Smooth muscle cell (in vitro differentiated cells): ENCODE data around the gene FAM78B. TPM values are rescaled to one million over a fixed set of nuclear protein-coding genes. Genes with fewer than 3 reads are reported as not detected.

ENCODE experiments used
- DNase-seq: peaks from one replicate; lab custom pipeline; 2025; ENCODE audit not compliant: unreplicated experiment; lab: John Stamatoyannopoulos, UW
- H2AFZ ChIP-seq: fragments of 200-600 bp; sonication (generic); 2 replicates; pipeline ENCODE4 v1.6.0; 2016; ENCODE audit warnings: antibody characterized with exemption, low read depth, mild to moderate bottlenecking
- H3F3A ChIP-seq: fragments of 200-600 bp; sonication (generic); 2 replicates; pipeline ENCODE4 v1.6.0; 2017; ENCODE audit warnings: antibody characterized with exemption, low read depth
- H3K27ac ChIP-seq: fragments of 200-600 bp; sonication (generic); 2 replicates; pipeline ENCODE4 v1.5.1; 2016; ENCODE audit warnings: low read depth, mild to moderate bottlenecking
- H3K27me3 ChIP-seq: fragments of 200-600 bp; sonication (generic); 2 replicates; pipeline ENCODE4 v1.6.1; 2016; ENCODE audit warnings: low read depth, mild to moderate bottlenecking
- H3K36me3 ChIP-seq: fragments of 200-600 bp; sonication (generic); 2 replicates; pipeline ENCODE4 v1.5.1; 2016; ENCODE audit warnings: low read depth
- H3K4me1 ChIP-seq: fragments of 200-600 bp; sonication (generic); 2 replicates; pipeline ENCODE4 v1.5.1; 2016; ENCODE audit warnings: low read depth
- H3K4me2 ChIP-seq: fragments of 200-600 bp; sonication (generic); 2 replicates; pipeline ENCODE4 v1.6.0; 2016; ENCODE audit warnings: mild to moderate bottlenecking
- H3K4me3 ChIP-seq: fragments of 200-600 bp; sonication (generic); 2 replicates; pipeline ENCODE4 v1.5.1; 2016; ENCODE audit warnings: mild to moderate bottlenecking
- H3K79me2 ChIP-seq: fragments of 200-600 bp; sonication (generic); 2 replicates; pipeline ENCODE4 v1.6.0; 2016; ENCODE audit warnings: low read depth, mild to moderate bottlenecking
- H3K9ac ChIP-seq: fragments of 200-600 bp; sonication (generic); 2 replicates; pipeline ENCODE4 v1.6.0; 2016; ENCODE audit warnings: low read depth
- H3K9me3 ChIP-seq: fragments of 200-600 bp; sonication (generic); replicated peaks from 2 replicates; pipeline ENCODE4 v1.5.1; 2016; ENCODE audit warnings: low read depth
- H4K20me1 ChIP-seq: fragments of 200-600 bp; sonication (generic); 2 replicates; pipeline ENCODE4 v1.6.0; 2016; ENCODE audit warnings: low read depth
- CTCF ChIP-seq: fragments of 200-600 bp; sonication (generic); IDR thresholded peaks from 2 replicates; pipeline ENCODE4 v1.5.1; 2017; ENCODE audit warnings: borderline replicate concordance, mild to moderate bottlenecking, antibody characterized with exemption; ENCODE audit not compliant: insufficient read depth, poor library complexity, severe bottlenecking
- WGBS: methylation state at CpG from one replicate; pipeline ENCODE4 v1.1.7; 2016; ENCODE audit warnings: low lambda C conversion rate; 5-methylcytosine and 5-hydroxymethylcytosine counted together
- polyA plus RNA-seq: library from polyadenylated mRNA; unstranded; fragments of >200 nt; fragmentation: Nextera tagmentation; extraction: Ambion mirVana; gene quantifications from 2 replicates; pipeline ENCODE4 v1.2.1, GENCODE V29; 2016
- total RNA-seq: library from RNA; depleted of rRNA; stranded (reverse); fragments of >200 nt; gene quantifications from 2 replicates; pipeline ENCODE4 v1.2.3, GENCODE V29; 2014

FAM78B gene
- total and polyA plus RNA-seq, 2 experiments from 2014 or later = 0.27 TPM; not detected in 1

GRCh38 chr1:166121010-166121409 lies 45.8 kb downstream of the FAM78B start:
- WGBS = 90% methylated on average over 4 of the region's 4 CpGs
- Histone ChIP-seq H3K4me2 (no peak overlapping the region), H3K27me3 (no peaks in the 10 kb centered on the region), H3K79me2 (no peaks in the 10 kb centered on the region), H3F3A (no peaks in the 10 kb centered on the region), H3K9me3 (no peaks in the 10 kb centered on the region), H3K27ac (no peak overlapping the region), H3K4me1 (no peaks in the 10 kb centered on the region), H3K36me3 (no peaks in the 10 kb centered on the region), H3K4me3 (no peak overlapping the region), H2AFZ (no peak overlapping the region), H3K9ac (no peak overlapping the region), H4K20me1 (no peaks in the 10 kb centered on the region)
- DNase-seq = no peak
- TF ChIP-seq CTCF = no peak

GRCh38 chr1:166120281-166120680 lies 46.5 kb downstream of the FAM78B start:
- no peak overlapping the region for H3K4me2 ChIP-seq
- no peaks in the 10 kb centered on the region for H3F3A ChIP-seq
- H3K79me2 ChIP-seq = no peaks in the 10 kb centered on the region
- WGBS = 91% methylated on average over 8 of the region's 8 CpGs
- no peak for DNase-seq
- no peaks in the 10 kb centered on the region for H3K27me3 ChIP-seq
- no peak for TF ChIP-seq CTCF
- H3K9ac ChIP-seq = no peak overlapping the region
- no peak overlapping the region for H2AFZ ChIP-seq
- H3K4me1 ChIP-seq = no peaks in the 10 kb centered on the region
- H3K4me3 ChIP-seq = no peak overlapping the region
- no peaks in the 10 kb centered on the region for H3K9me3 ChIP-seq
- no peaks in the 10 kb centered on the region for H3K36me3 ChIP-seq
- H3K27ac ChIP-seq = no peak overlapping the region
- no peaks in the 10 kb centered on the region for H4K20me1 ChIP-seq

- 82% methylated on average over 11 of the region's 11 CpGs for WGBS
- H2AFZ ChIP-seq = no peak overlapping the region
- H3K27ac ChIP-seq = no peak overlapping the region
- H3F3A ChIP-seq = no peaks in the 10 kb centered on the region
- H4K20me1 ChIP-seq = no peaks in the 10 kb centered on the region
- H3K4me3 ChIP-seq = no peak overlapping the region
- H3K4me1 ChIP-seq = no peaks in the 10 kb centered on the region
- no peaks in the 10 kb centered on the region for H3K36me3 ChIP-seq
- TF ChIP-seq CTCF = no peak
- no peak overlapping the region for H3K9ac ChIP-seq
- H3K79me2 ChIP-seq = no peaks in the 10 kb centered on the region
- no peaks in the 10 kb centered on the region for H3K9me3 ChIP-seq
- no peaks in the 10 kb centered on the region for H3K27me3 ChIP-seq
- no peak overlapping the region for H3K4me2 ChIP-seq
- no peak for DNase-seq
Observed at GRCh38 chr1:166119471-166119965, 47.3 kb downstream of the FAM78B start.

GRCh38 chr1:166117776-166118175 lies 49.0 kb downstream of the FAM78B start:
- Histone ChIP-seq H3K36me3 (no peaks in the 10 kb centered on the region), H3K9ac (no peak overlapping the region), H3K4me3 (no peak overlapping the region), H2AFZ (no peak overlapping the region), H3F3A (no peaks in the 10 kb centered on the region), H3K9me3 (no peaks in the 10 kb centered on the region), H4K20me1 (no peaks in the 10 kb centered on the region), H3K4me2 (no peak overlapping the region), H3K79me2 (no peaks in the 10 kb centered on the region), H3K4me1 (no peaks in the 10 kb centered on the region), H3K27me3 (no peaks in the 10 kb centered on the region), H3K27ac (no peak overlapping the region)
- WGBS = 90% methylated on average over 5 of the region's 5 CpGs
- TF ChIP-seq CTCF = no peak
- no peak for DNase-seq
